IMR-90 (cell line): ENCODE measurements around the gene DPP8. TPM values are rescaled to one million over a fixed set of nuclear protein-coding genes. Genes with fewer than 3 reads are reported as not detected.

Experiments used
- polyA plus RNA-seq, 3 experiments: library from polyadenylated mRNA; depleted of rRNA; stranded (reverse); fragments of >200 nt; gene quantifications; 2 replicates each; pipeline ENCODE4 v1.2.3, GENCODE V29; 2012; ENCODE audit warnings: low replicate concordance in 1 of 3
- total RNA-seq: library from RNA; depleted of rRNA; stranded (reverse); fragments of >200 nt; gene quantifications from 2 replicates; pipeline ENCODE4 v1.2.3, GENCODE V29; 2012
- TF ChIP-seq, protein P1 (sequence below): fragments of 150-350 bp; IDR thresholded peaks from 2 replicates; pipeline ENCODE4 v1.6.1; 2017; ENCODE audit warnings: mild to moderate bottlenecking, antibody characterized with exemption, low read length, low read depth

The DPP8 gene
- total and polyA plus RNA-seq, 2 of the 4 experiments (the other 2 are of a cell fraction) = 10.7 to 29.4 TPM

DNA sequence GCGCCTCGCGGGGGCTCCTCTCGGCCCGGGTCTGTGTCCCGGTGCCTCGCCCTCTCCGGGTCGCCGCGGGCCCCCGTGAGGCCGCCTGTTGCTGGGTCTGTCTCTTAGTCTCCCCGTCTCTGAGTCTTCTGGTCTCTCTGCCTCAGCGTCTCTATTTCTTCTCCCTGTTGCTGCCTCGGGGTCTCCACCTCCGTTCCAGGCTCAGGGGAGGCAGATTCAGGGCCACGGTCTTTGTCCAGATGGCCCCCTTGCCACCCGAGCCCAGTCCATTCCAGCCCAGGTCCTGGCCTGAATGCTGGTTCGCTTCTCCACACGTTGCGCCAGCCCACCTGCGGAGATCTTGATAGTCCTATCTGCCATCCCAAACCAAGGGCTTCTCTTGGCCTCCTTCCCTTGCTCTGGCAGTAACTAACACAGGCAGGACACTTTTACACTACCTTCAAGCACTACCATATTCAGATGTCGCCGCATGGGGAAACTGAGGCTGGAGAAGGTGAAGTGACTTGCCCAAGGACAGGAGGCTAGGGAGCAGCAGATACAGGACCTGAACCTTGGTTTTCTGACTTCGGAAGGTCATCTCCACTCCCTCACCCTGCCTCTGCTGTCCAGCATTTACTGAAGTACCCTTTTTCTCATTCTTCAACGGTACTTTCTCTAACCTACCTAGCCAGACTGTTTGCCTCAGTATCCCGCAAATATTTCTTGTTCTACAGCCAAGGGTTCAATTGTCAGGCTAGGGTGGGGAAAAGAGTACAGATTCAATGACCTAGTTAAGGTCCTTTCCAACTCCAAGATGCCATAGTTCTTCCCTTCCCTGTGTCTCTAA, 94.1 kb downstream of the DPP8 start (continued):
- TF ChIP-seq, protein P1, sequence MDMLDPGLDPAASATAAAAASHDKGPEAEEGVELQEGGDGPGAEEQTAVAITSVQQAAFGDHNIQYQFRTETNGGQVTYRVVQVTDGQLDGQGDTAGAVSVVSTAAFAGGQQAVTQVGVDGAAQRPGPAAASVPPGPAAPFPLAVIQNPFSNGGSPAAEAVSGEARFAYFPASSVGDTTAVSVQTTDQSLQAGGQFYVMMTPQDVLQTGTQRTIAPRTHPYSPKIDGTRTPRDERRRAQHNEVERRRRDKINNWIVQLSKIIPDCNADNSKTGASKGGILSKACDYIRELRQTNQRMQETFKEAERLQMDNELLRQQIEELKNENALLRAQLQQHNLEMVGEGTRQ = no peak
